ENCODE data around the gene HOMER1. TPM values are rescaled to one million over a fixed set of nuclear protein-coding genes. Genes with fewer than 3 reads are reported as not detected.

The HOMER1 gene
- total RNA-seq, 1 experiment from 2014 or later, result 17.2 TPM

DNA sequence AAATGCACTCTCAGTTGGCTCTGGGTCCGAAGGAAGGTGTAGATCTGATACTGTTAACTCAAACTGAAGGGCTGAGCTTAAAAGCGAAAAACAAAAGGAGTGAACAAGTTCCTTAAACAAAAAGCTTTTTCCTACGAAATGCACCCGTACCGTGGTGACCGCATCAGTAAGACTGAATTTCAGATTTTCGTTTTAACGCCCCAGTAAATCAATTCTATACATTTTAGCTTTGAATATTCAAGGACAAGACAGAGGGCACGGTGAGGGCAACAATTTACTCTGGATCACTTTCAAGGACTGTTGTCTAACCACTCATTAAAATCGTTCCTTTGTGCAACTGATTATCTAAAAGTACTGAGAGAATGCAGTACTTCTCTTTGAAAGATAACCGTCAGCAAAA, 1.9 kb downstream of the HOMER1 start:
- Mint-ChIP-seq H3K27me3 (ENCODE audit: insufficient read depth, unreplicated experiment) (no peaks in the 10 kb centered on the region), H3K27ac (ENCODE audit: low read depth, unreplicated experiment) (peak overlapping the region; percentile 97), H3K4me3 (ENCODE audit: unreplicated experiment) (peak overlapping the region; percentile 94), H3K9me3 (ENCODE audit: unreplicated experiment) (no peaks in the 10 kb centered on the region), H3K4me1 (ENCODE audit: insufficient read depth, unreplicated experiment) (peaks cover 38% of the 10 kb centered on the region), H3K36me3 (ENCODE audit: insufficient read depth, unreplicated experiment) (peaks cover 10% of the 10 kb centered on the region)
- intact Hi-C loops (cut with micrococcal nuclease), result loop anchor here (2.0 kb wide), 2 partner anchors 47 to 277 kb away; no protein-coding TSS in a partner anchor
- DNase-seq (ENCODE audit: unreplicated experiment), result no peak
- BruUV-seq (replicated peaks), result no TSS peak
- TF ChIP-seq, protein P1, sequence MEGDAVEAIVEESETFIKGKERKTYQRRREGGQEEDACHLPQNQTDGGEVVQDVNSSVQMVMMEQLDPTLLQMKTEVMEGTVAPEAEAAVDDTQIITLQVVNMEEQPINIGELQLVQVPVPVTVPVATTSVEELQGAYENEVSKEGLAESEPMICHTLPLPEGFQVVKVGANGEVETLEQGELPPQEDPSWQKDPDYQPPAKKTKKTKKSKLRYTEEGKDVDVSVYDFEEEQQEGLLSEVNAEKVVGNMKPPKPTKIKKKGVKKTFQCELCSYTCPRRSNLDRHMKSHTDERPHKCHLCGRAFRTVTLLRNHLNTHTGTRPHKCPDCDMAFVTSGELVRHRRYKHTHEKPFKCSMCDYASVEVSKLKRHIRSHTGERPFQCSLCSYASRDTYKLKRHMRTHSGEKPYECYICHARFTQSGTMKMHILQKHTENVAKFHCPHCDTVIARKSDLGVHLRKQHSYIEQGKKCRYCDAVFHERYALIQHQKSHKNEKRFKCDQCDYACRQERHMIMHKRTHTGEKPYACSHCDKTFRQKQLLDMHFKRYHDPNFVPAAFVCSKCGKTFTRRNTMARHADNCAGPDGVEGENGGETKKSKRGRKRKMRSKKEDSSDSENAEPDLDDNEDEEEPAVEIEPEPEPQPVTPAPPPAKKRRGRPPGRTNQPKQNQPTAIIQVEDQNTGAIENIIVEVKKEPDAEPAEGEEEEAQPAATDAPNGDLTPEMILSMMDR (IDR thresholded peaks at IDR 0.05; ENCODE audit: unreplicated experiment), result no peak
- ChIA-PET CTCF (interaction anchor here (0.6 to 4.3 kb wide), 8 partner anchors 12 to 671 kb away, joined by 3 to 23 read pairs (median 4); no protein-coding TSS in a partner anchor), POLR2A (interaction anchor here (0.6 to 8.4 kb wide), 19 partner anchors 13 to 1152 kb away, joined by 3 to 235 read pairs (median 5); partner anchors contain the start of genes JMY, SCAMP1 and TENT2)

DNA sequence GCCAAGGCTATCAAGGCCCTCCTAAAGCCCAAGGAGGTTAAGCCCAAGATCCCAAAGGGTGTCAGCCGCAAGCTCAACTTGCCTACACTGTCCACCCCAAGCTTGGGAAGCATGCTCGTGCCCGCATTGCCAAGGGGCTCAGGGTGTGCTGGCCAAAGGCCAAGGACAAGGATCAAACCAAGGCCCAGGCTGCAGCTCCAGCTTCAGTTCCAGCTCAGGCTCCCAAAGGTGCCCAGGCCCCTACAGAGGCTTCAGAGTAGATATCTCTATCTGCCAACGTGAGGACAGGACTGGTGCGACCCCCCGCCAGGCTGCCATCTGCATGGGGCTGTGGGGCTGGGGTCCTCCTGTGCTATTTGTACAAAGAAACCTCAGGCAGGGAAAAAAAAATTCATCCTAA, 3.3 kb downstream of the HOMER1 start:
- Mint-ChIP-seq H3K27me3 (ENCODE audit: insufficient read depth, unreplicated experiment) (no peaks in the 10 kb centered on the region), H3K27ac (ENCODE audit: low read depth, unreplicated experiment) (peak overlapping the region; percentile 97), H3K4me1 (ENCODE audit: insufficient read depth, unreplicated experiment) (peaks cover 38% of the 10 kb centered on the region), H3K9me3 (ENCODE audit: unreplicated experiment) (no peaks in the 10 kb centered on the region), H3K4me3 (ENCODE audit: unreplicated experiment) (peak overlapping the region; percentile 94), H3K36me3 (ENCODE audit: insufficient read depth, unreplicated experiment) (peaks cover 10% of the 10 kb centered on the region)
- TF ChIP-seq, protein P1 (IDR thresholded peaks at IDR 0.05; ENCODE audit: unreplicated experiment), result no peak
- intact Hi-C loops (cut with micrococcal nuclease), result no loop called here
- DNase-seq (ENCODE audit: unreplicated experiment), result no peak
- CTCF ChIA-PET, result interaction anchor here (0.6 to 4.3 kb wide), 2 partner anchors 11 to 973 kb away, joined by 3 to 23 read pairs; no protein-coding TSS in a partner anchor
- POLR2A ChIA-PET, result interaction anchor here (0.8 to 8.4 kb wide), 5 partner anchors 11 to 273 kb away, joined by 3 to 235 read pairs (median 76); partner anchors contain the start of genes JMY and TENT2
- no TSS peak for BruUV-seq (replicated peaks)

DNA sequence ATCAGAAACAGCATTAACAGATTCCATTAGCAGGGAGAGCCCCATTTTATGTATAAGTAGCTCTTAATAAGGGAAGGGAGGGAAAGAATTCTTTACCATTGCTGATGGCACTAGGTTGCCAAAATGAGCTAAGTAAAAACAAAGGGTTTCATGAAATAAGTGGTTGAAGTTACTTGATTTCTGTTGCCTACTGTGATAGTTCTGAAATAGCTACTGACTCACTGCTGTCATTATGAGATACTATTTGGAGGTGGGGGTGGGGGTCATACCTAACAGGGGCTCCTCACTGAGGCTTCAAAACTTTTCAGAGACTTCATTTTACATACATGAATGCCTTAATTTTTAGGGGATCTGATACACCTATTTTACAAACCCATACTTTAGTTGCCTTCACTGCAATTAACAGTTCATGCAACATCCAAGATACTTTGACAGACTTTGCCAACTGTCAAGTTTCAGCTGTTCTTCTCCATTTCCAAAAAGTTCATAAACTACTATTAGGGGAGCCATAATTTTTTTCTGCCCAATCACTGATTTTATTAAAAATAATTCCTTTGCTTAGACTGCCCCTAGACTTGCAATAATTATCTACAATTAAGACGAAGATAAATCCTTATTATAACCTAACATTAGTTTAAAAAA, 4.6 kb downstream of the HOMER1 start:
- Mint-ChIP-seq H3K36me3 (ENCODE audit: insufficient read depth, unreplicated experiment) (peaks cover 3% of the 10 kb centered on the region), H3K27ac (ENCODE audit: low read depth, unreplicated experiment) (no peak overlapping the region), H3K27me3 (ENCODE audit: insufficient read depth, unreplicated experiment) (no peaks in the 10 kb centered on the region), H3K4me3 (ENCODE audit: unreplicated experiment) (peak overlapping the region; percentile 0), H3K9me3 (ENCODE audit: unreplicated experiment) (no peaks in the 10 kb centered on the region), H3K4me1 (ENCODE audit: insufficient read depth, unreplicated experiment) (peaks cover 42% of the 10 kb centered on the region)
- CTCF ChIA-PET, result interaction anchor here (0.6 to 1.2 kb wide), 7 partner anchors 10 to 583 kb away, joined by 3 to 6 read pairs (median 4); no protein-coding TSS in a partner anchor
- TF ChIP-seq, protein P1 (IDR thresholded peaks at IDR 0.05; ENCODE audit: unreplicated experiment), result no peak
- no TSS peak for BruUV-seq (replicated peaks)
- DNase-seq (ENCODE audit: unreplicated experiment), result no peak
- intact Hi-C loops (cut with micrococcal nuclease), result no loop called here
- POLR2A ChIA-PET, result interaction anchor here (0.8 to 8.4 kb wide), 4 partner anchors 10 to 272 kb away, joined by 3 to 235 read pairs (median 40); partner anchors contain the start of gene JMY

DNA sequence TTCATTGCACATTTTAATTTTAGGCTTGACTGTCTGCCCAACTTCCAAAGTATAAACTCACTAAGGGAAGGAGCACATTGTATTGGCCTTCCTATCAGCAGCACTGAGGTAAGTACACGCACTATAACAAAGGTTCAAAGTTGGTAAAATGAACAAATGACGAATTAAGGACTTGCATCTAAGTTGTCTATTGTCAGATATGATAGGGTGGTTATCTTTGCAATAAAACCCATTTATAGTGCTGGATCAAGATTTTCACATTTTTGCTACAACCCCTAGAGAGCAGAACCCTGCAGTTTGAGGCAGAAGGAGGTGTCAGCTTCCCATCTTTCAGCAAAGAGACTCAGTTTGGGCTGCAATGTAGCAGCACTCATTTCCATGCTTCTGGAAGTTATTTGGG, 5.1 kb downstream of the HOMER1 start:
- DNase-seq (ENCODE audit: unreplicated experiment), result no peak
- H3K36me3 Mint-ChIP-seq (ENCODE audit: insufficient read depth, unreplicated experiment), result no peaks in the 10 kb centered on the region
- TF ChIP-seq, protein P1 (IDR thresholded peaks at IDR 0.05; ENCODE audit: unreplicated experiment), result no peak
- H3K4me3 Mint-ChIP-seq (ENCODE audit: unreplicated experiment), result peak overlapping the region; percentile 0
- peaks cover 47% of the 10 kb centered on the region for H3K4me1 Mint-ChIP-seq (ENCODE audit: insufficient read depth, unreplicated experiment)
- no TSS peak for BruUV-seq (replicated peaks)
- H3K27ac Mint-ChIP-seq (ENCODE audit: low read depth, unreplicated experiment), result no peak overlapping the region
- H3K27me3 Mint-ChIP-seq (ENCODE audit: insufficient read depth, unreplicated experiment), result no peaks in the 10 kb centered on the region
- CTCF ChIA-PET, result interaction anchor here (0.6 to 1.2 kb wide), 7 partner anchors 9 to 584 kb away, joined by 3 to 6 read pairs (median 4); no protein-coding TSS in a partner anchor
- POLR2A ChIA-PET, result interaction anchor here (0.7 to 8.4 kb wide), 4 partner anchors 9 to 271 kb away, joined by 3 to 235 read pairs (median 40); partner anchors contain the start of gene JMY
- H3K9me3 Mint-ChIP-seq (ENCODE audit: unreplicated experiment), result no peaks in the 10 kb centered on the region
- intact Hi-C loops (cut with micrococcal nuclease), result no loop called here

All from MCF 10A (cell line).